MM.1S (cell line): ENCODE data around the gene CBLB.

ENCODE experiments used
- CTCF ChIP-seq: fragments of 300-600 bp; sonication (generic); IDR thresholded peaks from 2 replicates; pipeline ENCODE4 v1.5.1; 2016; ENCODE audit warnings: antibody characterized with exemption, low read length, mixed read lengths
- EZH2 ChIP-seq: fragments of 300-600 bp; sonication (generic); optimal IDR thresholded peaks from 2 replicates; pipeline ENCODE3; 2017; ENCODE audit warnings: low read depth, mild to moderate bottlenecking, antibody characterized with exemption, low read length, mixed read lengths

- no peak for TF ChIP-seq EZH2
- TF ChIP-seq CTCF, result no peak
These were observed 69.5 kb downstream of the CBLB start for GRCh38 chr3:105799286-105799685.
